ENCODE measurements around the gene LRRC8A. TPM values are rescaled to one million over a fixed set of nuclear protein-coding genes. Genes with fewer than 3 reads are reported as not detected.

LRRC8A gene
- total RNA-seq, 4 donors from 2014 or later: 77.3 to 127 (median 108) TPM

GRCh38 chr9:128913995-128914772, 32.3 kb downstream of the LRRC8A start:
- Histone ChIP-seq H3K27ac (peak overlapping the region; percentile 79), H3K4me1 (peaks cover 89% of the 10 kb centered on the region), H3K9me3 (no peaks in the 10 kb centered on the region), H3K27me3 (no peaks in the 10 kb centered on the region), H3K36me3 (peaks cover 34% of the 10 kb centered on the region), H3K4me3 (no peak overlapping the region)
- TF ChIP-seq POLR2AphosphoS5 (IDR thresholded peaks at IDR 0.05): no peak
- TF ChIP-seq EP300 (IDR thresholded peaks at IDR 0.05): no peak
- no peak for TF ChIP-seq CTCF (IDR thresholded peaks at IDR 0.05)
- no peak for TF ChIP-seq POLR2A (IDR thresholded peaks at IDR 0.05)
- WGBS: 83% methylated on average over 20 of the region's 23 CpGs
- DNase-seq (ENCODE audit: low spot score in 2 of 2): no peak

GRCh38 chr9:128916204-128916603, 34.3 kb downstream of the LRRC8A start:
- peaks cover 21% of the 10 kb centered on the region for H3K36me3 ChIP-seq
- peak overlapping the region; percentile 29 for H3K4me3 ChIP-seq
- H3K4me1 ChIP-seq: peaks cover 92% of the 10 kb centered on the region

GRCh38 chr9:128916745-128917144, 34.8 kb downstream of the LRRC8A start:
- Histone ChIP-seq H3K4me1 (peaks cover 92% of the 10 kb centered on the region), H3K27me3 (no peaks in the 10 kb centered on the region), H3K36me3 (peaks cover 21% of the 10 kb centered on the region), H3K4me3 (peak overlapping the region; percentile 29), H3K9me3 (no peaks in the 10 kb centered on the region), H3K27ac (peak overlapping the region; percentile 86)
- DNase-seq (ENCODE audit: low spot score in 2 of 2): no peak
- TF ChIP-seq POLR2AphosphoS5 (IDR thresholded peaks at IDR 0.05) (no peak), CTCF (IDR thresholded peaks at IDR 0.05) (no peak), EP300 (IDR thresholded peaks at IDR 0.05) (no peak), POLR2A (IDR thresholded peaks at IDR 0.05) (no peak)
- WGBS: 68% methylated on average over 11 of the region's 11 CpGs

More at GRCh38 chr9:128916204-128916603, 34.3 kb downstream of the LRRC8A start:
- Histone ChIP-seq H3K27ac (peak overlapping the region; percentile 86), H3K27me3 (no peaks in the 10 kb centered on the region), H3K9me3 (no peaks in the 10 kb centered on the region)
- no peak for DNase-seq (ENCODE audit: low spot score in 2 of 2)
- WGBS: 29% methylated on average over 14 of the region's 18 CpGs
- TF ChIP-seq POLR2A (IDR thresholded peaks at IDR 0.05): no peak
- no peak for TF ChIP-seq CTCF (IDR thresholded peaks at IDR 0.05)
- no peak for TF ChIP-seq EP300 (IDR thresholded peaks at IDR 0.05)
- TF ChIP-seq POLR2AphosphoS5 (IDR thresholded peaks at IDR 0.05): no peak

- TF ChIP-seq EP300 (IDR thresholded peaks at IDR 0.05) (no peak), POLR2AphosphoS5 (IDR thresholded peaks at IDR 0.05) (peak in 2 of 3 donors; percentile 8 to 55)
- Histone ChIP-seq H3K9me3 (no peaks in the 10 kb centered on the region), H3K4me1 (peaks cover 91% of the 10 kb centered on the region), H3K27ac (peak overlapping the region; percentile 86), H3K36me3 (peaks cover 21% of the 10 kb centered on the region), H3K4me3 (peak overlapping the region; percentile 29), H3K27me3 (no peaks in the 10 kb centered on the region)
- WGBS: 34% methylated on average over 10 of the region's 26 CpGs
- peak; percentile 90 to 91 for DNase-seq (ENCODE audit: low spot score in 2 of 2)
Observed at GRCh38 chr9:128917151-128917849, 35.4 kb downstream of the LRRC8A start.

- peak overlapping the region; percentile 68 for H3K27ac ChIP-seq
- peaks cover 21% of the 10 kb centered on the region for H3K36me3 ChIP-seq
- WGBS: 65% methylated on average over 2 of the region's 2 CpGs
- no peaks in the 10 kb centered on the region for H3K27me3 ChIP-seq
- no peak overlapping the region for H3K4me3 ChIP-seq
- peaks cover 89% of the 10 kb centered on the region for H3K4me1 ChIP-seq
- no peaks in the 10 kb centered on the region for H3K9me3 ChIP-seq
- no peak for DNase-seq (ENCODE audit: low spot score in 2 of 2)
- TF ChIP-seq POLR2AphosphoS5 (IDR thresholded peaks at IDR 0.05): no peak
- TF ChIP-seq POLR2A (IDR thresholded peaks at IDR 0.05): no peak
- TF ChIP-seq EP300 (IDR thresholded peaks at IDR 0.05): no peak
- no peak for TF ChIP-seq CTCF (IDR thresholded peaks at IDR 0.05)
Observed at GRCh38 chr9:128918921-128919320, 37.0 kb downstream of the LRRC8A start.
